OCI-LY3 (cell line): ENCODE results near the gene ADAMTS2.

Experiments
- CTCF ChIP-seq: fragments of 200-600, 300-600 bp; sonication (generic); IDR thresholded peaks from 2 replicates; pipeline ENCODE4 v1.5.1; 2014; ENCODE audit warnings: antibody characterized with exemption, low read length, low read depth
- EZH2phosphoT487 ChIP-seq: fragments of 200-600 bp; shearing (Covaris generic); IDR thresholded peaks from 2 replicates; pipeline ENCODE4 v1.6.1; 2018; ENCODE audit warnings: antibody characterized with exemption, mixed run types, low read depth

- TF ChIP-seq CTCF, result no peak
- TF ChIP-seq EZH2phosphoT487, result no peak
Measured at GRCh38 chr5:179199246-179199645, 146.0 kb downstream of the ADAMTS2 start.
